SU-DHL-6 (cell line): ENCODE measurements around the gene CRYBG2.

Source experiments
- EZH2phosphoT487 ChIP-seq: fragments of 200-600 bp; sonication (generic), shearing (Covaris generic); conservative IDR thresholded peaks from 2 replicates; pipeline ENCODE4 v1.6.1; 2018; ENCODE audit warnings: mild to moderate bottlenecking, antibody characterized with exemption, low read length, moderate library complexity, mixed read lengths
- TF ChIP-seq, protein P1 (sequence below): fragments of 200-600 bp; sonication (generic); IDR thresholded peaks from one replicate; pipeline ENCODE4 v1.5.1; 2017; ENCODE audit warnings: antibody characterized with exemption, mild to moderate bottlenecking, low read length, moderate library complexity; ENCODE audit not compliant: insufficient read depth, poor library complexity, severe bottlenecking

DNA sequence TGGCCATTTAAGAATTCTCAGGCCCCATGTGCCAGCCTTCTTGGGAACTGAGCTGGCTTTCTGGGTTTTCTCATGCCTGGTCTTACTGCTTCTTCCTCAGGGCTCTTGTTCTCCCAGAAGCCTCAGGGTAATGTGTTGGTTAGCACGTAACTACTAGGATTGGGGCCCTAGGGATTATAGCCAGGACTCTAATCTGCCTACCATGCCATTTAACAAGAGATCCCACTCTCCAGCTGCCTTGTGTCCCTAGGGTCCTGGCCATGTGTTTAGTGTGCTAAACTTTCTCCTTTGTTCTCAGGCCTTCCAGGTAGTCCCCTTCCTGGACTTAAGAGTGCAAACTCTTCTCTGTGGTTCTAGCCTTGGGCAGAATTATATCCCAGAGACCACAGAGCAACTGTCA is 76.2 kb downstream of the CRYBG2 start:
- TF ChIP-seq, protein P1, sequence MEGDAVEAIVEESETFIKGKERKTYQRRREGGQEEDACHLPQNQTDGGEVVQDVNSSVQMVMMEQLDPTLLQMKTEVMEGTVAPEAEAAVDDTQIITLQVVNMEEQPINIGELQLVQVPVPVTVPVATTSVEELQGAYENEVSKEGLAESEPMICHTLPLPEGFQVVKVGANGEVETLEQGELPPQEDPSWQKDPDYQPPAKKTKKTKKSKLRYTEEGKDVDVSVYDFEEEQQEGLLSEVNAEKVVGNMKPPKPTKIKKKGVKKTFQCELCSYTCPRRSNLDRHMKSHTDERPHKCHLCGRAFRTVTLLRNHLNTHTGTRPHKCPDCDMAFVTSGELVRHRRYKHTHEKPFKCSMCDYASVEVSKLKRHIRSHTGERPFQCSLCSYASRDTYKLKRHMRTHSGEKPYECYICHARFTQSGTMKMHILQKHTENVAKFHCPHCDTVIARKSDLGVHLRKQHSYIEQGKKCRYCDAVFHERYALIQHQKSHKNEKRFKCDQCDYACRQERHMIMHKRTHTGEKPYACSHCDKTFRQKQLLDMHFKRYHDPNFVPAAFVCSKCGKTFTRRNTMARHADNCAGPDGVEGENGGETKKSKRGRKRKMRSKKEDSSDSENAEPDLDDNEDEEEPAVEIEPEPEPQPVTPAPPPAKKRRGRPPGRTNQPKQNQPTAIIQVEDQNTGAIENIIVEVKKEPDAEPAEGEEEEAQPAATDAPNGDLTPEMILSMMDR: no peak
- TF ChIP-seq EZH2phosphoT487: no peak
